ENCODE results near the gene SRM.
"Not testable (repeated sequence)": the region's sequence is repeated elsewhere in the genome, so short reads cannot be mapped to it uniquely, and the experiment has no call there.

Gene SRM

DNA sequence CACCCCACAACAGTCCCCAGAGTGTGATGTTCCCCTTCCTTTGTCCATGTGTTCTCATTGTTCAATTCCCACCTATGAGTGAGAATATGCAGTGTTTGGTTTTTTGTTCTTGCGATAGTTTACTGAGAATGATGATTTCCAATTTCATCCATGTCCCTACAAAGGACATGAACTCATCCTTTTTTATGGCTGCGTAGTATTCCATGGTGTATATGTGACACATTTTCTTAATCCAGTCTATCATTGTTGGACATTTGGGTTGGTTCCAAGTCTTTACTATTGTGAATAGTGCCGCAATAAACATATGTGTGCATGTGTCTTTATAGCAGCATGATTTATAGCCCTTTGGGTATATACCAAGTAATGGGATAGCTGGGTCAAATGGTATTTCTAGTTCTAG is 24.0 kb upstream of the SRM start:
- DNase-seq; H3K9me3 ChIP-seq (ENCODE audit: control insufficient read depth, low read length); H3K4me1 ChIP-seq (ENCODE audit: control insufficient read depth, insufficient read depth, low read length, poor library complexity, severe bottlenecking); H3K27ac ChIP-seq (ENCODE audit: insufficient read depth, low read length, poor library complexity, severe bottlenecking); H3K27me3 ChIP-seq (replicated peaks; ENCODE audit: control insufficient read depth, insufficient read depth, low read length, poor library complexity, severe bottlenecking); H3K4me3 ChIP-seq (ENCODE audit: insufficient read depth, low read depth, low read length, poor library complexity, severe bottlenecking): not testable (repeated sequence)
- H3K36me3 ChIP-seq (ENCODE audit: control insufficient read depth, insufficient read depth, low read length): peaks cover 57% of the 10 kb centered on the region

DNA sequence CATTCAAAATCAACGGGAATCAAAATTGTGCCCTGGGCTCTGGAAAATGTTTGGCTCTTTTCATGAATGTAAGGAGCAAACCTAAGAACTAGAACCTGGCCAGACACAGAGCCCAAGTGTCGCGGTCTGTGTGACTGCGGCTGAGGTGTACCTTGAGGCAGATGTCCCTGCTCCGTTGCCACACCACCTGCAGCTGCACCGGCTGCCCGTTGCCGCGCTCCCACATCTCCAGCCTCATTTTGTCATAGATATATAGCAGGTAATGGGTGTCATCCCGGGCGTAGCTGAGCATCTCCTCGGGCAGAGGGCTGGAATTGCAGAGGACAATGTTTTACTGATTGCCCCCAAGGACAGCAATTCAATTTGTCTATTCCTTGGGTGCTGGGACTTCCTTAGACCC is 21.1 kb upstream of the SRM start:
- H3K36me3 ChIP-seq (ENCODE audit: control insufficient read depth, insufficient read depth, low read length): peaks cover 62% of the 10 kb centered on the region
- no peaks in the 10 kb centered on the region for H3K9me3 ChIP-seq (ENCODE audit: control insufficient read depth, low read length)
- no peak for DNase-seq
- H3K27ac ChIP-seq (ENCODE audit: insufficient read depth, low read length, poor library complexity, severe bottlenecking): no peak overlapping the region
- no peaks in the 10 kb centered on the region for H3K27me3 ChIP-seq (replicated peaks; ENCODE audit: control insufficient read depth, insufficient read depth, low read length, poor library complexity, severe bottlenecking)
- H3K4me1 ChIP-seq (ENCODE audit: control insufficient read depth, insufficient read depth, low read length, poor library complexity, severe bottlenecking): no peaks in the 10 kb centered on the region
- no peak overlapping the region for H3K4me3 ChIP-seq (ENCODE audit: insufficient read depth, low read depth, low read length, poor library complexity, severe bottlenecking)

DNA sequence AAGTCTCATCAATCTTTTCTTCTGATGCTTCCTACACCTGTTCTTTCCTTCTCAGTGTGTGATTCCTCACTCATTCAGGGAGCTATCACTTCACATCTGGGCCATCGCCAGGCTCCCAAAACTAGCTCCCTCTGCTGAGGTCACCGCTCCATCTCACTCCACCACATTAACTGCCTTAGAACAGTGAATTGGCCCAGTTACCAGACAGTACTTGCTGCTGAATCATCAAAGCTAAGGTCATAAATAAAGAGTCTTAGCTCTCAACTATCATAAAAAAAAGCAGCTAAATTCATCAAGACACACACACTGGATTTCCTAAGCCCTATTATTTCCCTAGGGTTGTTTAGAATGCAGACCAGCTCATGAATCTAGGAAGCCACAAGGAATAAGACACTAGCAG is 18.8 kb upstream of the SRM start:
- Histone ChIP-seq H3K27ac (ENCODE audit: insufficient read depth, low read length, poor library complexity, severe bottlenecking) (no peak overlapping the region), H3K4me3 (ENCODE audit: insufficient read depth, low read depth, low read length, poor library complexity, severe bottlenecking) (no peak overlapping the region), H3K9me3 (ENCODE audit: control insufficient read depth, low read length) (no peaks in the 10 kb centered on the region), H3K4me1 (ENCODE audit: control insufficient read depth, insufficient read depth, low read length, poor library complexity, severe bottlenecking) (no peaks in the 10 kb centered on the region), H3K27me3 (replicated peaks; ENCODE audit: control insufficient read depth, insufficient read depth, low read length, poor library complexity, severe bottlenecking) (no peaks in the 10 kb centered on the region), H3K36me3 (ENCODE audit: control insufficient read depth, insufficient read depth, low read length) (peaks cover 85% of the 10 kb centered on the region)
- no peak for DNase-seq

DNA sequence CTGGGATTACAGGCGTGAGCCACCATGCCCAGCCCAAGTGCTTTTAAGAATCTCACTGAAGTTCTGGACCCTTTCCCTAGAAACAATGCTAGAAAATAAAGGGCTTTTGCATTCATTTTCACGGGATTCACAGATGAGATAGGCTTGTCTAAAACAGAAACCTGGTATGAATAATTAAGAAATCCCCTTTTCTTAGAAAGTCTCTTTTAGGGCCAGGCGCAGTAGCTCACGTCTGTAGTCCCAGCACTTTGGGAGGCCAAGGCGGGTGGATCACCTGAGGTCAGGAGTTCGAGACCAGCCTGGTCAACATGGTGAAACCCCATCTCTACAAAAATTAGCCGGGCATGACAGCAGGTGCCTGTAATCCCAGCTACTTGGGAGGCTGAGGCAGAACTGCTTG is 13.6 kb upstream of the SRM start:
- not testable (repeated sequence) for DNase-seq; H3K27me3 ChIP-seq (replicated peaks; ENCODE audit: control insufficient read depth, insufficient read depth, low read length, poor library complexity, severe bottlenecking); H3K4me3 ChIP-seq (ENCODE audit: insufficient read depth, low read depth, low read length, poor library complexity, severe bottlenecking); H3K4me1 ChIP-seq (ENCODE audit: control insufficient read depth, insufficient read depth, low read length, poor library complexity, severe bottlenecking); H3K9me3 ChIP-seq (ENCODE audit: control insufficient read depth, low read length); H3K27ac ChIP-seq (ENCODE audit: insufficient read depth, low read length, poor library complexity, severe bottlenecking)
- H3K36me3 ChIP-seq (ENCODE audit: control insufficient read depth, insufficient read depth, low read length): peaks cover 89% of the 10 kb centered on the region

DNA sequence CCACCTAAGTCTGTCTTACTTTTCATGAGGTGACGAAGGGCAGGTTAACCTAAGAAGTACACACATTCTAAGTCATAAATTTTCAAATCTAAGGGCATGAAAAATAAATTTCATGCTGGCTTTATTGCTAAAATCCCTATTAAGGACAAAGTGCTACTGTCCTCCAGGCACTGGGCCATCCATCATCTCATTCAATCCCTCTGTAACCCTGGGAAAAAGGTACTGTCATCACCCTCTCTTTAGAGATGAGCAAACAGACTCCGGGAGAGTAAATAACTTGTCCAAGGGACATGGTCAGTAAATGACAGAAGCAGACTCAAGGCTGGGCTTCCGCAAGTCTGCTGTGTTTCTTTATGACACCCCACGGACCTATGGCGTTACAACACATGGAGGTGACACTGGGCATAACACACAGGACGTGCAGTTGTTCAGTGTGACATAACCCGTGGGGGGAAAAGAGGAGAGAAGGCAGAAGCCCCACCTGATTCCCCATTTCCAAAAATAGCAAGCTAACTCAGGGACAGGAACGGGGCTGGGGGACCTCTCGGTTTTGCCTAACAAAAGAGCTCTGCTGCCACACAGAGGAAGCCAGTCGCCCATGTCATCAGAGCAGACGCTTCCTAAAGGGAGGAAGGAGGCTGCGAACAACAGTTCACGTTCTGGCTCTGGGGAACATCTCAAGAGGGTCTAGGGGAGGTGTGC is 12.5 kb upstream of the SRM start:
- H3K9me3 ChIP-seq (ENCODE audit: control insufficient read depth, low read length): no peaks in the 10 kb centered on the region
- H3K4me1 ChIP-seq (ENCODE audit: control insufficient read depth, insufficient read depth, low read length, poor library complexity, severe bottlenecking): no peaks in the 10 kb centered on the region
- no peak overlapping the region for H3K4me3 ChIP-seq (ENCODE audit: insufficient read depth, low read depth, low read length, poor library complexity, severe bottlenecking)
- no peak overlapping the region for H3K27ac ChIP-seq (ENCODE audit: insufficient read depth, low read length, poor library complexity, severe bottlenecking)
- H3K27me3 ChIP-seq (replicated peaks; ENCODE audit: control insufficient read depth, insufficient read depth, low read length, poor library complexity, severe bottlenecking): no peaks in the 10 kb centered on the region
- H3K36me3 ChIP-seq (ENCODE audit: control insufficient read depth, insufficient read depth, low read length): peaks cover 93% of the 10 kb centered on the region
- no peak for DNase-seq

DNA sequence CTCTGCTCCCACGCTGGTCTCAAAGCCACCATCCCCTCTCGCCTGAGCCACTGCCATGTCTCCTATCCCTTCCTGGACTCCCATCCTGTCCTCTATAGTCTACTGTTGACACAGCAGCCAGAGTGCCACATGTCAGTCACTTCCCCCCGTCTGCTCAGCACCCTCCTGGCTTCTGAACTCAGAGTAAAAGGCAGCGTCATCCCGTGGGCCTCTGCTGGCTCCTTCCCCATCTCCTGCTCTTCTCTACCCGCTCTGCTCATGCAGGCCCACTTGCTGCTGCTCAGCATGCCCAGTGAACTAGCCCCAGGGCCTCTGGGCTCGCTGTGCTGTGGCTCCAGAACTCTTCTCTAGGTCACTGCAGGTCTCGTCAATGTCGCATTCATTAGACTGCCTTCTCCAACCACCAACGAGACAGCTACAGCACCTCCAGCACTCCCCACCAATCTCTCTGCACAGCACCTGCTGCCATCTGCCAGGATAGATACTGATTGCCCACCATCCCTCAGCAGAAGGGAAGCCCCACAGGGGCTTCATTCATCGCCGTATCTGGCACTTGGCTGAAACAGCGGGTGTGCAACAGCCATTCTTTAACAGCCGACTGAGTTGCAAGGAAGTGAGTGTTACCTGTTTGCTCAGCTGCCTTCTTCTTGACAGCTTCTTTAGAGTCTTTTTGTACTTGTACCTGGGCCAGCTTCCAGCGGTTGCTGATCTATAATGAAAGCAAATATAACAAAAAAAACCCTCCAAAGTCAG is 11.8 kb upstream of the SRM start:
- Histone ChIP-seq H3K36me3 (ENCODE audit: control insufficient read depth, insufficient read depth, low read length) (peaks cover 87% of the 10 kb centered on the region), H3K4me1 (ENCODE audit: control insufficient read depth, insufficient read depth, low read length, poor library complexity, severe bottlenecking) (no peaks in the 10 kb centered on the region), H3K4me3 (ENCODE audit: insufficient read depth, low read depth, low read length, poor library complexity, severe bottlenecking) (no peak overlapping the region), H3K27ac (ENCODE audit: insufficient read depth, low read length, poor library complexity, severe bottlenecking) (no peak overlapping the region), H3K27me3 (replicated peaks; ENCODE audit: control insufficient read depth, insufficient read depth, low read length, poor library complexity, severe bottlenecking) (no peaks in the 10 kb centered on the region), H3K9me3 (ENCODE audit: control insufficient read depth, low read length) (no peaks in the 10 kb centered on the region)
- DNase-seq: no peak

DNA sequence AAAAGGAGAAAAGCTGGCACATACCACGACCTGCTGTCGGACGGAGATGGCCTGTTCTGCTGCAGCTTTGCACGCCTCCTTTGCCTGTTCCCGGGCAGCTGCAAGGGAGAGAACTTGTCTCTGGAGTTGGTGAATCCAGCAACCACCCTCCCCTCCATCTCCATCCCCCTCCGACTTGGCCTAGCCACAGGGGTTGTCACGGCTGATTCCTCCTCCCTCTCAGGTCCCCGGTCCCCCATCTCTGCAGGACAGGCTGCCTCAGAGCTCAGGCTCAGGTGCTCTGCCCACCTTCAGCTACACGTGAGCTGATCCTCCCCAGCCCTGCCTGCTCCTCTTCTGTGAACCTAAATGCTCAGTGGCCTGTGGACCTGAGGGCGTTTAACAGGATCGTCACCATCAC is 11.1 kb upstream of the SRM start:
- Histone ChIP-seq H3K27ac (ENCODE audit: insufficient read depth, low read length, poor library complexity, severe bottlenecking) (no peak overlapping the region), H3K4me3 (ENCODE audit: insufficient read depth, low read depth, low read length, poor library complexity, severe bottlenecking) (no peak overlapping the region), H3K4me1 (ENCODE audit: control insufficient read depth, insufficient read depth, low read length, poor library complexity, severe bottlenecking) (no peaks in the 10 kb centered on the region), H3K9me3 (ENCODE audit: control insufficient read depth, low read length) (no peaks in the 10 kb centered on the region), H3K27me3 (replicated peaks; ENCODE audit: control insufficient read depth, insufficient read depth, low read length, poor library complexity, severe bottlenecking) (no peaks in the 10 kb centered on the region), H3K36me3 (ENCODE audit: control insufficient read depth, insufficient read depth, low read length) (peaks cover 86% of the 10 kb centered on the region)
- no peak for DNase-seq

DNA sequence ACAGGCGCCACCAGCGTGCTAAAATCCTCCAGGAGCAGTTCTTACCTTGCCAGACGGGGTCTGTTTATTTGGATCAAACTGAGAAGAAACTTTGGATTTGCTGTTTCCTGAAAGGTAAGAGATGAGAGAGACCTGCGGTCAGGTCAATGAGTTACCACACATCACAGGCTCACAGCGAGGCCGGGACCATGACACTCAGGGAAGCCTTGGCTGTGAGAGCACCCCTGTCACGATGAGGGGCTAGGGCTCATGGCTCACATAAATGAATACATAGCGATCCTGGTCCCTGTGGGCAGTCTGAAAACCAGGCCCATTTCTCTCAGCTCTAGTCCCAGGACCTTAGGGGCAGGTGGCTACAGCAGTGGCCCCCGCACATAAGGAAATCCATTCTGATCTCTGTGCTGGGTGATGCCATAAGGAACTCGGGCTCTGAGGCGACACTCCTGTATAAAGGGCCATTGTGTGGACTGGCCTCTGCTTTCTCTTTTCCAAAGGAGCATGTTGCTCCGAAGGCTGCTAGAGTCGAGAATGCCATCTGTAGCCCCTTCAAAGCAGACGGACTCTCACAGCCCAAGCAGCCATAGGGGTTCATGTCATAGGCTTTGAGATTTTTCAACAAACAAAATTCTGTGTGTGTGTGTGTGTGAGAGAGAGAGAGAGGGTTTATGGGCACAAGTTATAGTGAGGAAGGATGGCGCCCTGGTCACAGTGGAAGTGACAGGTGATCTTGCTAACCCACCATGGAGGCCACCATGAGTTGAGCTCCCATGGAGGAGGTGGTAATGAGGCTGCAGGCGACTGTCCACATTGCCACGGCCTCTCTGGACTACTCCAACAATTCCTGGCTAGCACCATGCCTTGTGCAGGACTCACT is 9.0 kb upstream of the SRM start:
- DNase-seq: no peak
- no peaks in the 10 kb centered on the region for H3K4me1 ChIP-seq (ENCODE audit: control insufficient read depth, insufficient read depth, low read length, poor library complexity, severe bottlenecking)
- H3K4me3 ChIP-seq (ENCODE audit: insufficient read depth, low read depth, low read length, poor library complexity, severe bottlenecking): no peak overlapping the region
- no peaks in the 10 kb centered on the region for H3K27me3 ChIP-seq (replicated peaks; ENCODE audit: control insufficient read depth, insufficient read depth, low read length, poor library complexity, severe bottlenecking)
- H3K36me3 ChIP-seq (ENCODE audit: control insufficient read depth, insufficient read depth, low read length): peaks cover 78% of the 10 kb centered on the region
- H3K9me3 ChIP-seq (ENCODE audit: control insufficient read depth, low read length): no peaks in the 10 kb centered on the region
- no peak overlapping the region for H3K27ac ChIP-seq (ENCODE audit: insufficient read depth, low read length, poor library complexity, severe bottlenecking)

DNA sequence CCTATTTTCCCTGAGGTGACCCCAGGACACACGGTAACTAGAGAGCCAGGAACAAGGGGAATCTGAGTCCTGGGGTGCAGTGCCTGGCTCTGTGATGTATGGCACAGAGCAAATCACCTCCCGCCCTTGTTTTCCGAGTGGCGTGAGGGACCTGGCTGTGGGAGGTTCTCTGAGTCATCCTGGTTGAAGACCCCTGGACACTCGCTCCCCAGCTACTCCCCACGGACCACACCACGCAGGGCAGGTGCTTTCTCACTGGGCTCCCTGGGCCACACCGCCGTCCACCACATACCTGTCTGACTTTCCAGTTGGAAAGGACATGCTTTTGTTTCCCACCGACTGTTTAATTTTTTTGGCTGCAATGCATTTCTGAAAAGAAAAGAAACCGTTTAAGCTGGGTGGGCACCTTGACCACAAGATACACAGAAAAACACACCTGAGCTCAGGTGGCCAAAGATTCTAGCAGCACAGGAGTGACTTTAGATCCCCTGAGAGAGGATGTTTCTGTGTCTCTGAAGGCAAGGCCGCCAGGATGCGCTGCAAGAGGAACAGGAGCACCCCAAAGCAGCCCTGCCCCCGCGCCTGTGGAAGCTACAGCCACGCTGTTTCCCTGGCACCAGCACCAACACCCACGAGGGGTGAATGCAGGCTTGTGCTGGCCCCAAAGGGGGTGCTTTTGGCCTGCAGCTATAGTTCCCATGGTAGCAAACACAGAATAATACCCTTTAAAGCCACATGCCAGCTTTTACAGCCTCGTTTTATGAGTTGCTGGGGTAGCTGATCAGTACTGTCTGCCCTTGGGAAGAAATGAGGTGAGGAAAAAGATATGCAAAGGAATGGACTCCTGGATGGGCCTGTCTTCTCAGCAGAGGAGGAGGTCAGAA is 8.1 kb upstream of the SRM start:
- no peak overlapping the region for H3K4me3 ChIP-seq (ENCODE audit: insufficient read depth, low read depth, low read length, poor library complexity, severe bottlenecking)
- H3K27me3 ChIP-seq (replicated peaks; ENCODE audit: control insufficient read depth, insufficient read depth, low read length, poor library complexity, severe bottlenecking): no peaks in the 10 kb centered on the region

More for the DNA sequence above, 8.1 kb upstream of the SRM start:
- Histone ChIP-seq H3K9me3 (ENCODE audit: control insufficient read depth, low read length) (no peaks in the 10 kb centered on the region), H3K4me1 (ENCODE audit: control insufficient read depth, insufficient read depth, low read length, poor library complexity, severe bottlenecking) (no peaks in the 10 kb centered on the region), H3K36me3 (ENCODE audit: control insufficient read depth, insufficient read depth, low read length) (peaks cover 71% of the 10 kb centered on the region), H3K27ac (ENCODE audit: insufficient read depth, low read length, poor library complexity, severe bottlenecking) (no peak overlapping the region)
- no peak for DNase-seq
